AG04449 (cell line): ENCODE data around the gene PSMB3.
A peak's percentile ranks its signal among the peaks of the same experiment; 100 is the strongest.

Experiments used
- CTCF ChIA-PET: fragments of 350-600 bp; formaldehyde crosslinking; extraction: SDS; loops from one replicate; lab custom pipeline; 2021; ENCODE audit warnings: antibody characterized with exemption; lab: Yijun Ruan, JAX
- POLR2A ChIA-PET: fragments of 400-600, 350-600 bp; formaldehyde crosslinking; extraction: SDS; loops from one replicate; lab custom pipeline; 2020; ENCODE audit warnings: antibody characterized with exemption, inconsistent platforms; lab: Yijun Ruan, JAX
- DNase-seq: peaks from one replicate; pipeline ENCODE4 v3.0.0-alpha.2; 2010; ENCODE audit warnings: low read depth, low spot score
- H3K4me3 ChIP-seq: 2 replicates; pipeline ENCODE4 v1.5.1; 2011; ENCODE audit warnings: low read depth, mild to moderate bottlenecking, control low read depth, low read length
- CTCF ChIP-seq: IDR thresholded peaks from one replicate; pipeline ENCODE4 v1.5.1; 2011; ENCODE audit warnings: mild to moderate bottlenecking, moderate library complexity, low read length, control low read depth, inconsistent platforms; ENCODE audit not compliant: insufficient read depth; ENCODE audit errors: missing control alignments

Gene PSMB3

GRCh38 chr17:38728290-38728831, 24.2 kb upstream of the PSMB3 start:
- DNase-seq = no peak
- POLR2A ChIA-PET = interaction anchor here (0.6 kb wide), 1 partner anchor 22 kb away, joined by 3 read pairs; no protein-coding TSS in a partner anchor
- no peak overlapping the region for H3K4me3 ChIP-seq
- CTCF ChIA-PET = interaction anchor here (0.9 to 2.9 kb wide), 8 partner anchors 9 to 52 kb away, joined by 3 to 23 read pairs (median 8); partner anchors contain the start of genes EPOP and PSMB3
- TF ChIP-seq CTCF = no peak

- H3K4me3 ChIP-seq = peak overlapping the region; percentile 77
- DNase-seq = no peak
- ChIA-PET CTCF (interaction anchor here (0.8 to 2.9 kb wide), 11 partner anchors 8 to 424 kb away, joined by 3 to 23 read pairs (median 5); partner anchors contain the start of genes EPOP and PSMB3), POLR2A (interaction anchor here (0.6 kb wide), 1 partner anchor 527 kb away, joined by 3 read pairs; no protein-coding TSS in a partner anchor)
- no peak for TF ChIP-seq CTCF
Observed at GRCh38 chr17:38729368-38729885, 23.1 kb upstream of the PSMB3 start.

- ChIA-PET POLR2A (interaction anchor here (1.0 kb wide), 2 partner anchors 140 to 154 kb away, joined by 4 read pairs; partner anchors contain the start of gene LASP1), CTCF (interaction anchor here (0.8 to 2.6 kb wide), 11 partner anchors 8 to 423 kb away, joined by 3 to 22 read pairs (median 3); partner anchors contain the start of genes EPOP and PLXDC1)
- DNase-seq = no peak
- peak within 1 kb of the TSS; percentile 77 for H3K4me3 ChIP-seq
- TF ChIP-seq CTCF = peak; percentile 56
Observed at GRCh38 chr17:38729886-38730525, 22.5 kb upstream of the PSMB3 start, which contains the start of gene CISD3. TSS of gene CISD3 (plus strand) at chr17:38730341. CDS start at chr17:38730359, 18 bp downstream.

GRCh38 chr17:38730526-38731379, 21.8 kb upstream of the PSMB3 start:
- no peak for TF ChIP-seq CTCF
- POLR2A ChIA-PET = interaction anchor here (1.0 kb wide), 2 partner anchors 139 to 153 kb away, joined by 4 read pairs; partner anchors contain the start of gene LASP1
- no peak for DNase-seq
- CTCF ChIA-PET = interaction anchor here (0.9 to 2.3 kb wide), 11 partner anchors 9 to 421 kb away, joined by 3 to 22 read pairs (median 3); partner anchors contain the start of genes EPOP, PLXDC1 and PSMB3
- peak overlapping the region; percentile 77 for H3K4me3 ChIP-seq

GRCh38 chr17:38731526-38732294, 20.8 kb upstream of the PSMB3 start:
- no peak for DNase-seq
- ChIA-PET CTCF (interaction anchor here (1.0 to 2.3 kb wide), 12 partner anchors 8 to 420 kb away, joined by 3 to 22 read pairs (median 3); partner anchors contain the start of genes EPOP, PLXDC1 and PSMB3), POLR2A (no interaction called here)
- no peak for TF ChIP-seq CTCF
- no peak overlapping the region; the same call in 1 of the 2 replicates for H3K4me3 ChIP-seq
